BLaER1 treated with 17β-estradiol and CSF1 and Interleukin-3, amounts not matched to agents 10 nM and 100 nM (cell line): Measurements from ENCODE around the gene BDH2.

Experiments used
- H3K27ac ChIP-seq, 11 experiments: shearing (Covaris generic); formaldehyde crosslinking; 2 replicates each; pipeline ENCODE4 v1.8.1; 2022
- H3K27me3 ChIP-seq, 11 experiments: shearing (Covaris generic); formaldehyde crosslinking; 2 replicates each; pipeline ENCODE4 v1.8.1; 2022
- H3K36me3 ChIP-seq, 11 experiments: shearing (Covaris generic); formaldehyde crosslinking; 2 replicates each; pipeline ENCODE4 v1.8.1; 2022
- H3K4me1 ChIP-seq, 10 experiments: shearing (Covaris generic); formaldehyde crosslinking; 2 replicates each; pipeline ENCODE4 v1.8.1; 2022
- H3K4me2 ChIP-seq, 11 experiments: shearing (Covaris generic); formaldehyde crosslinking; 2 replicates each; pipeline ENCODE4 v1.8.1; 2022
- H3K4me3 ChIP-seq, 10 experiments: shearing (Covaris generic); formaldehyde crosslinking; 2 replicates each; pipeline ENCODE4 v1.8.1; 2022
- H3K9ac ChIP-seq, 11 experiments: shearing (Covaris generic); formaldehyde crosslinking; 2 replicates each; pipeline ENCODE4 v1.8.1; 2022
- H3K9me3 ChIP-seq, 11 experiments: shearing (Covaris generic); formaldehyde crosslinking; replicated peaks in 1 of 11; 2 replicates each; pipeline ENCODE4 v1.8.1; 2022
- H4K20me1 ChIP-seq, 11 experiments: shearing (Covaris generic); formaldehyde crosslinking; 2 replicates each; pipeline ENCODE4 v1.8.1; 2022
- Cebpa-rat ChIP-seq, 11 experiments: shearing (Covaris generic); IDR thresholded peaks; 2 replicates each; pipeline ENCODE4 v1.8.1; 2022

Gene BDH2

GRCh38 chr4:103099691-103100392, at the start of gene BDH2:
Gene BDH2, minus strand, starts transcription at chr4:103099834. Its CDS starts 3,580 bp downstream, at chr4:103096254.
- H3K36me3 ChIP-seq, result peaks cover 0 to 10% (median under 1%) of the 10 kb centered on the region in 11 experiments; a peak in 5 of 22 replicates
- H3K4me1 ChIP-seq, result peaks cover 13 to 18% (median 14%) of the 10 kb centered on the region in 10 experiments
- H3K27ac ChIP-seq, result peak within 1 kb of the TSS; percentile 41 to 88 (median 82); a peak in 21 of 22 replicates
- no peaks in the 10 kb centered on the region for H3K9me3 ChIP-seq
- H3K27me3 ChIP-seq, result no peaks in the 10 kb centered on the region
- H4K20me1 ChIP-seq, result no peaks in the 10 kb centered on the region; a peak in 1 of 22 replicates
- H3K9ac ChIP-seq, result peak within 1 kb of the TSS; percentile 70 to 84 (median 76)
- H3K4me2 ChIP-seq, result peak within 1 kb of the TSS; percentile 79 to 92 (median 89)
- TF ChIP-seq Cebpa-rat (IDR thresholded peaks at IDR 0.05), result peak in 3 of 11 experiments; percentile 19 to 75 (median 22); a peak in 4 of 22 replicates
- peak within 1 kb of the TSS; percentile 51 to 71 (median 64) for H3K4me3 ChIP-seq

DNA sequence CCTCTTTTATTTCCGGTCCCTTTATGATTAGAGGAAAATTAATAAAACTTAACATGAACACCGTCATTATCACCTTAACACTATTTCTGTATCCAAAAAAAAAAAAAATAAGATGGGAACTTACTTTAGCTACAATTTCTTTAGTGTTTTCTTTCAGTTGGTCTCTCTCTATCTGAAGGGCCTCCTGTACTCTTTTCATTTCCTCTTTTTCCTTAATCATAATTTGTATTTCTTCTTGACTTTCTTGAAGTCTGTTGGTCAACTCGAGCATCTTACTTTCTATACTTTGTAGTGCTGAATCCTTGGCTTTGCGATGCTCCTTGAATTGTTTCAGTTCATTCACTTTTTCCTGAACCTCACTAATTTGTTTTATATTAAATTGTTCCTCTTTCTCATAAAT, 45.3 kb upstream of the BDH2 start:
- no peak for TF ChIP-seq Cebpa-rat (IDR thresholded peaks at IDR 0.05)
- H3K4me1 ChIP-seq, result no peaks in the 10 kb centered on the region
- H4K20me1 ChIP-seq, result no peaks in the 10 kb centered on the region
- H3K4me2 ChIP-seq, result no peak overlapping the region
- H3K9me3 ChIP-seq, result no peaks in the 10 kb centered on the region
- H3K36me3 ChIP-seq, result peaks cover 14 to 100% (median 96%) of the 10 kb centered on the region in 11 experiments
- H3K27me3 ChIP-seq, result no peaks in the 10 kb centered on the region
- H3K9ac ChIP-seq, result no peak overlapping the region
- H3K4me3 ChIP-seq, result no peak overlapping the region
- no peak overlapping the region for H3K27ac ChIP-seq

GRCh38 chr4:103137446-103137827, 37.8 kb upstream of the BDH2 start:
- H3K36me3 ChIP-seq, result peaks cover 31 to 100% (median 87%) of the 10 kb centered on the region in 11 experiments; a peak in 21 of 22 replicates
- H4K20me1 ChIP-seq, result no peaks in the 10 kb centered on the region
- no peaks in the 10 kb centered on the region for H3K9me3 ChIP-seq
- no peak overlapping the region for H3K4me3 ChIP-seq
- no peaks in the 10 kb centered on the region for H3K27me3 ChIP-seq
- H3K9ac ChIP-seq, result no peak overlapping the region
- H3K4me2 ChIP-seq, result no peak overlapping the region
- no peaks in the 10 kb centered on the region for H3K4me1 ChIP-seq
- no peak overlapping the region for H3K27ac ChIP-seq
- TF ChIP-seq Cebpa-rat (IDR thresholded peaks at IDR 0.05), result no peak

GRCh38 chr4:103136671-103137445, 37.2 kb upstream of the BDH2 start:
- no peak for TF ChIP-seq Cebpa-rat (IDR thresholded peaks at IDR 0.05)
- Histone ChIP-seq H3K27ac (no peak overlapping the region), H4K20me1 (no peaks in the 10 kb centered on the region), H3K9ac (no peak overlapping the region), H3K36me3 (peaks cover 34 to 100% (median 88%) of the 10 kb centered on the region in 11 experiments; a peak in 21 of 22 replicates), H3K4me2 (no peak overlapping the region), H3K4me1 (no peaks in the 10 kb centered on the region), H3K27me3 (no peaks in the 10 kb centered on the region), H3K4me3 (no peak overlapping the region), H3K9me3 (no peaks in the 10 kb centered on the region)

DNA sequence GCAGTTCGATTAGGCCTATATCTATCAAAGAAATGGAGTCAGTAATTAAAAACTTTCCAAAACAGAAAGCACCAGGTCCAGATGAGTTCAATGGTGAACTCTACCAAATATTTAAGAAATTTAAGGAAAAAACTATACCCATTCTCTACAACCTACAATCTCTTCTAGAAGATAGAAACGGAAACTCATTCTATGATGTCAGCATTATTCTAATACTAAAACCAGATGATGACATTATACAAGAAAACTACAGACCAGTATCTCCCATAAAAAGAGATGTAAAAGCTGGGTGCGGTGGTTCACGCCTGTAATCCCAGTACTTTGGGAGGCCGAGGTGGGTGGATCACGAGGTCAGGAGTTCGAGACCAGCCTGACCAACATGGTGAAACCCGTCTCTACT, 29.5 kb upstream of the BDH2 start:
- Histone ChIP-seq H3K4me1 (peaks cover 0 to 8% (median 0%) of the 10 kb centered on the region in 10 experiments; a peak in 2 of 20 replicates), H3K27ac (no peak overlapping the region), H3K4me2 (no peak overlapping the region), H3K9me3 (peaks cover 9 to 22% (median 19%) of the 10 kb centered on the region in 11 experiments; a peak in 19 of 22 replicates), H3K4me3 (no peak overlapping the region), H3K27me3 (no peaks in the 10 kb centered on the region), H3K36me3 (peaks cover 28 to 98% (median 84%) of the 10 kb centered on the region in 11 experiments; a peak in 21 of 22 replicates), H3K9ac (no peak overlapping the region), H4K20me1 (no peaks in the 10 kb centered on the region)
- no peak for TF ChIP-seq Cebpa-rat (IDR thresholded peaks at IDR 0.05)

- Histone ChIP-seq H3K4me3 (no peak overlapping the region), H3K4me2 (peak overlapping the region in 1 of 11 experiments; percentile 25; a peak in 1 of 22 replicates), H3K4me1 (peaks cover 0 to 8% (median 0%) of the 10 kb centered on the region in 10 experiments; a peak in 2 of 20 replicates), H3K27ac (no peak overlapping the region), H3K9me3 (peaks cover 9 to 22% (median 19%) of the 10 kb centered on the region in 11 experiments; a peak in 19 of 22 replicates), H3K27me3 (no peaks in the 10 kb centered on the region), H4K20me1 (no peaks in the 10 kb centered on the region), H3K9ac (no peak overlapping the region), H3K36me3 (peaks cover 22 to 98% (median 81%) of the 10 kb centered on the region in 11 experiments; a peak in 21 of 22 replicates)
- TF ChIP-seq Cebpa-rat (IDR thresholded peaks at IDR 0.05), result no peak
These were observed 26.5 kb upstream of the BDH2 start for GRCh38 chr4:103126126-103126525.

GRCh38 chr4:103123114-103123513, 23.5 kb upstream of the BDH2 start:
- Histone ChIP-seq H3K27me3 (no peaks in the 10 kb centered on the region), H3K27ac (no peak overlapping the region), H4K20me1 (no peaks in the 10 kb centered on the region), H3K4me2 (no peak overlapping the region), H3K36me3 (peaks cover 13 to 98% (median 78%) of the 10 kb centered on the region in 11 experiments; a peak in 21 of 22 replicates), H3K9ac (no peak overlapping the region), H3K4me3 (no peak overlapping the region), H3K9me3 (peaks cover under 1 to 4% (median 2%) of the 10 kb centered on the region in 11 experiments; a peak in 12 of 22 replicates), H3K4me1 (peaks cover 0 to 8% (median 0%) of the 10 kb centered on the region in 10 experiments; a peak in 2 of 20 replicates)
- TF ChIP-seq Cebpa-rat (IDR thresholded peaks at IDR 0.05), result no peak

DNA sequence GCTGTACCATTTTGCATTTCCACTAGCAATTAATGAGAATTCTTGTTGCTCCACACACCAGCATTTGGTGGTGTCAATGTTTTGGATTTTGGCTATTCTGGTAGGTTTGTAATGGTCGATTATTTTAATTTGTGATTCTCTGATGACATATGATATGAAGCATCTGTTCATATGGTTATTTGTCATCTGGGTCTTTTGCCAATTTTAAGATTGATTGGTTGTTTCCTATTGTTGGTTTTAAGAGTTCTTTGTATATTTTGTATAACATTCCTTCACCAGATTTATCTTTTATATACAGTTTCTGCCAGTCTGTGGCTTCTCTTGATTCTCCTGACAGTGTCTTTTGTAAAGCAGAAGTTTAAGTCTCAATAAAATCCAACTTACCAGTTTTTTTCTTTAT, 18.5 kb upstream of the BDH2 start:
- TF ChIP-seq Cebpa-rat (IDR thresholded peaks at IDR 0.05), result no peak
- Histone ChIP-seq H3K27me3 (no peaks in the 10 kb centered on the region), H3K27ac (no peak overlapping the region), H4K20me1 (no peaks in the 10 kb centered on the region), H3K4me1 (no peaks in the 10 kb centered on the region), H3K9me3 (no peaks in the 10 kb centered on the region), H3K9ac (no peak overlapping the region), H3K4me3 (no peak overlapping the region), H3K36me3 (peaks cover 8 to 97% (median 69%) of the 10 kb centered on the region in 11 experiments; a peak in 21 of 22 replicates), H3K4me2 (no peak overlapping the region)

DNA sequence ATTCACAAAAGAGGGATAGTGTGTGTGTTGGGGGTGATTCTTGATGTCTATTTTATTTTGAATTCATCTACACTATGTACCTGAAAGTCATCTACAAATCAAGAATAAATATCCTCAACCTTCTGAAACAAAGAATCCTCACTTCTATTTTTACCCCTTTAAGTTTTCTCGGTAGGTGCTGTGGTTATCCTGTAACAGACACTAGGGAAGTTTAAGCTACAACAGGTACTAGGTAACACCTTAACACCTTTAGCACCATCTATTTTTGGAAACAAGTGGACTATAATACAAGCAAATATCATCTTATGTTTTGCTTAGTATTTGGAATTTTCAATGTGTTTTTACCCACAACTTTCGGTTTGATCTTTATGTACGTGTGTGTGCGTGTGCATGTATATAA, 12.0 kb upstream of the BDH2 start:
- no peaks in the 10 kb centered on the region for H4K20me1 ChIP-seq
- peaks cover 18 to 85% (median 66%) of the 10 kb centered on the region in 11 experiments for H3K36me3 ChIP-seq
- H3K27ac ChIP-seq, result no peak overlapping the region
- no peak overlapping the region for H3K4me3 ChIP-seq
- no peaks in the 10 kb centered on the region for H3K9me3 ChIP-seq
- no peaks in the 10 kb centered on the region for H3K27me3 ChIP-seq
- no peaks in the 10 kb centered on the region for H3K4me1 ChIP-seq
- H3K4me2 ChIP-seq, result no peak overlapping the region
- TF ChIP-seq Cebpa-rat (IDR thresholded peaks at IDR 0.05), result no peak
- no peak overlapping the region for H3K9ac ChIP-seq
